Osteoblast (primary cell): ENCODE measurements around the gene CYB5RL. TPM values are rescaled to one million over a fixed set of nuclear protein-coding genes. Genes with fewer than 3 reads are reported as not detected.
A peak's percentile ranks its signal among the peaks of the same experiment; 100 is the strongest.

Source experiments
- DNase-seq: peaks from one replicate; pipeline ENCODE4 v3.0.0; 2011; ENCODE audit warnings: low spot score, mixed read lengths; ENCODE audit not compliant: insufficient read length; ENCODE audit errors: missing footprints
- H2AFZ ChIP-seq: 2 replicates; pipeline ENCODE4 v1.6.0; 2011; ENCODE audit warnings: mild to moderate bottlenecking, low read length
- H3K27ac ChIP-seq: 2 replicates; pipeline ENCODE4 v1.5.1; 2011; ENCODE audit warnings: mild to moderate bottlenecking, low read depth, low read length, moderate library complexity
- H3K27me3 ChIP-seq: 2 replicates; pipeline ENCODE4 v1.6.0; 2012; ENCODE audit warnings: mild to moderate bottlenecking, control low read depth, inconsistent platforms, low read length, moderate library complexity; ENCODE audit not compliant: insufficient read depth
- H3K36me3 ChIP-seq: 2 replicates; pipeline ENCODE4 v1.5.1; 2011; ENCODE audit warnings: mild to moderate bottlenecking, low read length, control low read depth, moderate library complexity; ENCODE audit not compliant: insufficient read depth
- H3K4me1 ChIP-seq: 2 replicates; pipeline ENCODE4 v1.5.1; 2011; ENCODE audit warnings: mild to moderate bottlenecking, low read length, control low read depth, moderate library complexity; ENCODE audit not compliant: insufficient read depth
- H3K4me2 ChIP-seq: 2 replicates; pipeline ENCODE4 v1.6.0; 2011; ENCODE audit warnings: mild to moderate bottlenecking, low read length; ENCODE audit not compliant: insufficient read depth
- H3K4me3 ChIP-seq: fragments of 200-600 bp; sonication (generic); 3 replicates; pipeline ENCODE4 v1.5.1; 2012; ENCODE audit warnings: mild to moderate bottlenecking, low read length, inconsistent platforms; ENCODE audit not compliant: insufficient read depth
- H3K79me2 ChIP-seq: 2 replicates; pipeline ENCODE4 v1.6.0; 2012; ENCODE audit warnings: mild to moderate bottlenecking, low read length, control low read depth, inconsistent platforms; ENCODE audit not compliant: insufficient read depth
- H3K9me3 ChIP-seq: 2 replicates; pipeline ENCODE4 v1.5.1; 2011; ENCODE audit warnings: low read depth, low read length, control low read depth
- H4K20me1 ChIP-seq: 2 replicates; pipeline ENCODE4 v1.6.0; 2012; ENCODE audit warnings: mild to moderate bottlenecking, low read length, control low read depth; ENCODE audit not compliant: insufficient read depth
- CTCF ChIP-seq: IDR thresholded peaks from 2 replicates; pipeline ENCODE4 v1.5.1; 2011; ENCODE audit warnings: mild to moderate bottlenecking, low read depth, low read length, moderate library complexity; ENCODE audit errors: extremely low read depth
- total RNA-seq: library from RNA; depleted of rRNA; stranded (reverse); fragments of >200 nt; gene quantifications from 2 replicates; pipeline ENCODE4 v1.2.3, GENCODE V29; 2012

CYB5RL gene
- total RNA-seq, 1 donor, result 11.6 TPM

- H3K4me2 ChIP-seq, result no peak overlapping the region
- no peaks in the 10 kb centered on the region for H3K9me3 ChIP-seq
- no peak overlapping the region for H3K4me3 ChIP-seq
- no peaks in the 10 kb centered on the region for H3K27me3 ChIP-seq
- H4K20me1 ChIP-seq, result no peaks in the 10 kb centered on the region
- DNase-seq, result peak; percentile 62
- no peaks in the 10 kb centered on the region for H3K79me2 ChIP-seq
- TF ChIP-seq CTCF, result no peak
- H2AFZ ChIP-seq, result no peak overlapping the region
- no peaks in the 10 kb centered on the region for H3K4me1 ChIP-seq
- no peaks in the 10 kb centered on the region for H3K36me3 ChIP-seq
- H3K27ac ChIP-seq, result no peak overlapping the region
Measured at GRCh38 chr1:54160351-54160750, 39.5 kb downstream of the CYB5RL start.

- no peak overlapping the region for H2AFZ ChIP-seq
- no peak for TF ChIP-seq CTCF
- no peaks in the 10 kb centered on the region for H4K20me1 ChIP-seq
- H3K9me3 ChIP-seq, result no peaks in the 10 kb centered on the region
- H3K4me3 ChIP-seq, result no peak overlapping the region
- H3K36me3 ChIP-seq, result no peaks in the 10 kb centered on the region
- no peak overlapping the region for H3K4me2 ChIP-seq
- H3K4me1 ChIP-seq, result no peaks in the 10 kb centered on the region
- DNase-seq, result peak; percentile 30
- no peaks in the 10 kb centered on the region for H3K79me2 ChIP-seq
- no peak overlapping the region for H3K27ac ChIP-seq
- no peaks in the 10 kb centered on the region for H3K27me3 ChIP-seq
Measured at GRCh38 chr1:54159733-54160316, 40.0 kb downstream of the CYB5RL start.

GRCh38 chr1:54158071-54158470, 41.8 kb downstream of the CYB5RL start:
- H3K4me1 ChIP-seq, result peaks cover 8% of the 10 kb centered on the region
- no peak for TF ChIP-seq CTCF
- no peak overlapping the region for H2AFZ ChIP-seq
- DNase-seq, result peak; percentile 53
- no peak overlapping the region for H3K4me3 ChIP-seq
- H4K20me1 ChIP-seq, result no peaks in the 10 kb centered on the region
- no peaks in the 10 kb centered on the region for H3K27me3 ChIP-seq
- H3K9me3 ChIP-seq, result no peaks in the 10 kb centered on the region
- H3K36me3 ChIP-seq, result no peaks in the 10 kb centered on the region
- no peak overlapping the region for H3K4me2 ChIP-seq
- no peak overlapping the region for H3K27ac ChIP-seq
- H3K79me2 ChIP-seq, result no peaks in the 10 kb centered on the region

GRCh38 chr1:54157401-54157800, 42.4 kb downstream of the CYB5RL start:
- Histone ChIP-seq H3K36me3 (no peaks in the 10 kb centered on the region), H3K4me2 (no peak overlapping the region), H3K4me3 (no peak overlapping the region), H3K79me2 (no peaks in the 10 kb centered on the region), H2AFZ (no peak overlapping the region), H4K20me1 (no peaks in the 10 kb centered on the region), H3K27ac (no peak overlapping the region), H3K4me1 (peaks cover 8% of the 10 kb centered on the region), H3K27me3 (no peaks in the 10 kb centered on the region), H3K9me3 (no peaks in the 10 kb centered on the region)
- TF ChIP-seq CTCF, result no peak
- DNase-seq, result no peak
